HEK293 (cell line): Measurements from ENCODE around the gene TMEM229B.

Experiments
- CTCF ChIA-PET: fragments of 350-600 bp; formaldehyde crosslinking; extraction: SDS; loops from one replicate; lab custom pipeline; 2021; ENCODE audit warnings: antibody characterized with exemption; lab: Yijun Ruan, JAX
- POLR2A ChIA-PET: fragments of 300-600 bp; formaldehyde crosslinking; extraction: SDS; loops from one replicate; lab custom pipeline; 2020; ENCODE audit warnings: antibody characterized with exemption, inconsistent platforms; lab: Yijun Ruan, JAX
- H3K27ac ChIP-seq: fragments of 200-500 bp; sonication (Bioruptor generic); 2 replicates; pipeline ENCODE4 v1.5.1; 2014; ENCODE audit warnings: low read depth, low read length, control low read depth, inconsistent platforms; ENCODE audit errors: extremely low read depth
- H3K36me3 ChIP-seq, 2 experiments: fragments of 200-500 bp in 1 of 2; sonication (Bioruptor generic) in 1 of 2; 1 replicate in 1 of 2; 2 replicates in 1 of 2; pipeline ENCODE4 v1.5.1; 2014 to 2017; ENCODE audit warnings: inconsistent platforms in 2 of 2, low read length in 2 of 2; ENCODE audit not compliant: control insufficient read depth in 2 of 2, insufficient read depth in 1 of 2
- H3K4me1 ChIP-seq: fragments of 200-500 bp; sonication (Bioruptor generic); 2 replicates; pipeline ENCODE4 v1.5.1; 2014; ENCODE audit warnings: mild to moderate bottlenecking, low read length, inconsistent platforms; ENCODE audit not compliant: control insufficient read depth, insufficient read depth
- H3K4me3 ChIP-seq: 2 replicates; pipeline ENCODE4 v1.5.1; 2011; ENCODE audit warnings: low read depth, mild to moderate bottlenecking, control low read depth, low read length, moderate library complexity
- H3K9me3 ChIP-seq: fragments of 200-500 bp; sonication (Bioruptor generic); 2 replicates; pipeline ENCODE4 v1.5.1; 2014; ENCODE audit warnings: low read depth, low read length, inconsistent platforms; ENCODE audit not compliant: control insufficient read depth, insufficient read depth
- ELK4 ChIP-seq: IDR thresholded peaks from 2 replicates; pipeline ENCODE4 v1.6.1; 2011; ENCODE audit warnings: mild to moderate bottlenecking, low read depth, low read length, borderline replicate concordance
- GFI1B ChIP-seq: fragments of 450-650 bp; formaldehyde crosslinking; IDR thresholded peaks from 2 replicates; pipeline ENCODE4 v1.5.1; 2016; ENCODE audit warnings: missing biosample characterization, missing genetic modification characterization
- GLI4 ChIP-seq: fragments of 450-650 bp; formaldehyde crosslinking; IDR thresholded peaks from 2 replicates; pipeline ENCODE4 v1.5.1; 2016; ENCODE audit warnings: missing biosample characterization, missing genetic modification characterization
- INSM2 ChIP-seq: fragments of 450-650 bp; formaldehyde crosslinking; IDR thresholded peaks from 2 replicates; pipeline ENCODE4 v1.5.1; 2016; ENCODE audit warnings: missing biosample characterization, missing genetic modification characterization
- KLF1 ChIP-seq: fragments of 450-650 bp; formaldehyde crosslinking; IDR thresholded peaks from 2 replicates; pipeline ENCODE4 v1.5.1; 2016; ENCODE audit warnings: missing biosample characterization, missing genetic modification characterization
- OVOL3 ChIP-seq: fragments of 450-650 bp; formaldehyde crosslinking; IDR thresholded peaks from 2 replicates; pipeline ENCODE4 v1.5.1; 2016; ENCODE audit warnings: missing biosample characterization, missing genetic modification characterization
- PRDM6 ChIP-seq: fragments of 450-650 bp; formaldehyde crosslinking; IDR thresholded peaks from 2 replicates; pipeline ENCODE4 v1.5.1; 2017; ENCODE audit warnings: missing biosample characterization, missing genetic modification characterization
- SCRT2 ChIP-seq: fragments of 450-650 bp; formaldehyde crosslinking; IDR thresholded peaks from 2 replicates; pipeline ENCODE4 v1.5.1; 2016; ENCODE audit warnings: missing biosample characterization, missing genetic modification characterization
- SP7 ChIP-seq: fragments of 450-650 bp; formaldehyde crosslinking; IDR thresholded peaks from 2 replicates; pipeline ENCODE4 v1.5.1; 2016; ENCODE audit warnings: missing biosample characterization, missing genetic modification characterization
- ZBTB26 ChIP-seq: fragments of 450-650 bp; formaldehyde crosslinking; optimal IDR thresholded peaks from 2 replicates; pipeline ENCODE3; 2016; ENCODE audit warnings: missing biosample characterization, mild to moderate bottlenecking, missing genetic modification characterization
- ZBTB48 ChIP-seq: fragments of 450-650 bp; formaldehyde crosslinking; IDR thresholded peaks from 2 replicates; pipeline ENCODE4 v1.5.1; 2016; ENCODE audit warnings: missing biosample characterization, missing genetic modification characterization
- ZEB2 ChIP-seq: fragments of 450-650 bp; formaldehyde crosslinking; IDR thresholded peaks from 2 replicates; pipeline ENCODE4 v1.5.1; 2016; ENCODE audit warnings: missing biosample characterization, missing genetic modification characterization
- ZFP41 ChIP-seq: fragments of 450-650 bp; formaldehyde crosslinking; IDR thresholded peaks from 2 replicates; pipeline ENCODE4 v1.5.1; 2016; ENCODE audit warnings: missing biosample characterization, missing genetic modification characterization, borderline replicate concordance
- ZNF10 ChIP-seq: fragments of 450-650 bp; formaldehyde crosslinking; IDR thresholded peaks from 2 replicates; pipeline ENCODE4 v1.5.1; 2017; ENCODE audit warnings: missing biosample characterization, missing genetic modification characterization
- ZNF138 ChIP-seq: fragments of 450-650 bp; formaldehyde crosslinking; IDR thresholded peaks from 2 replicates; pipeline ENCODE4 v1.5.1; 2016; ENCODE audit warnings: missing biosample characterization, missing genetic modification characterization, borderline replicate concordance
- ZNF155 ChIP-seq: fragments of 450-650 bp; formaldehyde crosslinking; IDR thresholded peaks from 2 replicates; pipeline ENCODE4 v1.5.1; 2016; ENCODE audit warnings: missing biosample characterization, missing genetic modification characterization
- ZNF169 ChIP-seq: fragments of 450-650 bp; formaldehyde crosslinking; IDR thresholded peaks from 2 replicates; pipeline ENCODE4 v1.5.1; 2016; ENCODE audit warnings: missing biosample characterization, missing genetic modification characterization
- ZNF221 ChIP-seq: fragments of 450-650 bp; formaldehyde crosslinking; IDR thresholded peaks from 2 replicates; pipeline ENCODE4 v1.5.1; 2017; ENCODE audit warnings: missing biosample characterization, missing genetic modification characterization, borderline replicate concordance
- ZNF24 ChIP-seq: fragments of 450-650 bp; formaldehyde crosslinking; IDR thresholded peaks from 2 replicates; pipeline ENCODE4 v1.5.1; 2016; ENCODE audit warnings: missing biosample characterization, missing genetic modification characterization
- ZNF248 ChIP-seq: fragments of 450-650 bp; formaldehyde crosslinking; IDR thresholded peaks from 2 replicates; pipeline ENCODE4 v1.5.1; 2017; ENCODE audit warnings: missing biosample characterization, missing genetic modification characterization
- ZNF302 ChIP-seq: fragments of 450-650 bp; formaldehyde crosslinking; IDR thresholded peaks from 2 replicates; pipeline ENCODE4 v1.5.1; 2016; ENCODE audit warnings: missing biosample characterization, missing genetic modification characterization, low read depth
- ZNF335 ChIP-seq: fragments of 450-650 bp; formaldehyde crosslinking; conservative IDR thresholded peaks from 2 replicates; pipeline ENCODE4 v1.5.1; 2016; ENCODE audit warnings: missing biosample characterization, missing genetic modification characterization
- ZNF350 ChIP-seq: fragments of 450-650 bp; formaldehyde crosslinking; IDR thresholded peaks from 2 replicates; pipeline ENCODE4 v1.5.0; 2017; ENCODE audit warnings: missing biosample characterization, mild to moderate bottlenecking, missing genetic modification characterization
- ZNF354C ChIP-seq: fragments of 450-650 bp; formaldehyde crosslinking; IDR thresholded peaks from 2 replicates; pipeline ENCODE4 v1.5.1; 2016; ENCODE audit warnings: missing biosample characterization, missing genetic modification characterization, low read depth, borderline replicate concordance
- ZNF529 ChIP-seq: fragments of 450-650 bp; formaldehyde crosslinking; IDR thresholded peaks from 2 replicates; pipeline ENCODE4 v1.5.1; 2017; ENCODE audit warnings: missing genetic modification characterization, missing biosample characterization; ENCODE audit not compliant: insufficient replicate concordance
- ZNF600 ChIP-seq: fragments of 450-650 bp; formaldehyde crosslinking; IDR thresholded peaks from 2 replicates; pipeline ENCODE4 v1.5.1; 2016; ENCODE audit warnings: missing biosample characterization, missing genetic modification characterization
- ZNF658 ChIP-seq: fragments of 450-650 bp; formaldehyde crosslinking; IDR thresholded peaks from 2 replicates; pipeline ENCODE4; 2016; ENCODE audit warnings: missing biosample characterization, missing genetic modification characterization
- ZNF830 ChIP-seq: fragments of 450-650 bp; IDR thresholded peaks from 2 replicates; pipeline ENCODE4 v1.5.0; 2018; ENCODE audit warnings: missing biosample characterization, missing genetic modification characterization, low read depth, mild to moderate bottlenecking, moderate library complexity
- ZNF843 ChIP-seq: fragments of 450-650 bp; formaldehyde crosslinking; IDR thresholded peaks from 2 replicates; pipeline ENCODE4 v1.5.1; 2016; ENCODE audit warnings: missing biosample characterization, missing genetic modification characterization
- ZSCAN4 ChIP-seq: fragments of 450-650 bp; formaldehyde crosslinking; IDR thresholded peaks from 2 replicates; pipeline ENCODE4 v1.5.1; 2017; ENCODE audit warnings: missing biosample characterization, missing genetic modification characterization
- ZSCAN5A ChIP-seq: fragments of 450-650 bp; formaldehyde crosslinking; IDR thresholded peaks from 2 replicates; pipeline ENCODE4 v1.5.1; 2016; ENCODE audit warnings: missing biosample characterization, missing genetic modification characterization

Gene TMEM229B

GRCh38 chr14:67514650-67515385, 26.3 kb upstream of the TMEM229B start:
- H3K9me3 ChIP-seq = no peaks in the 10 kb centered on the region
- CTCF ChIA-PET = interaction anchor here (1.4 to 4.1 kb wide), 2 partner anchors 9 to 13 kb away, joined by 4 to 32 read pairs; no protein-coding TSS in a partner anchor
- peak overlapping the region; percentile 57; the same call in 1 of the 2 replicates for H3K27ac ChIP-seq
- POLR2A ChIA-PET = no interaction called here
- no peaks in the 10 kb centered on the region for H3K4me1 ChIP-seq
- H3K36me3 ChIP-seq = no peaks in the 10 kb centered on the region
- peak overlapping the region; percentile 61 for H3K4me3 ChIP-seq
- TF ChIP-seq INSM2 (tag by site-specific recombination) (no peak), ZNF138 (tag by site-specific recombination) (no peak), ZNF529 (tag by site-specific recombination) (no peak), ZNF221 (tag by site-specific recombination) (no peak), ZSCAN4 (tag by site-specific recombination) (no peak), ZNF600 (tag by site-specific recombination) (no peak), ZNF248 (tag by site-specific recombination) (no peak), ZSCAN5A (tag by site-specific recombination) (no peak), ZFP41 (tag by site-specific recombination) (no peak), PRDM6 (tag by site-specific recombination) (no peak), ZNF302 (tag by site-specific recombination) (no peak), ZNF169 (tag by site-specific recombination) (no peak), ZNF10 (tag by site-specific recombination) (no peak), ZNF843 (tag by site-specific recombination) (no peak), ELK4 (no peak), ZNF350 (tag by site-specific recombination) (no peak), SP7 (no peak), ZNF830 (tag by site-specific recombination) (no peak), ZNF354C (tag by site-specific recombination) (no peak), ZNF24 (tag by site-specific recombination) (no peak), GFI1B (tag by site-specific recombination) (no peak), SCRT2 (tag by site-specific recombination) (no peak), OVOL3 (tag by site-specific recombination) (no peak), ZNF155 (tag by site-specific recombination) (no peak), KLF1 (no peak), ZNF335 (tag by site-specific recombination) (peak; percentile 48; the same call in 1 of the 2 replicates), ZEB2 (tag by site-specific recombination) (peak; percentile 40; the same call in 1 of the 2 replicates), ZNF658 (no peak), GLI4 (no peak), ZBTB48 (tag by site-specific recombination) (no peak), ZBTB26 (tag by site-specific recombination) (peak; percentile 47)
